Glomerular visceral epithelial cell (primary cell): ENCODE data around the gene MRAP.

ENCODE experiments used
- DNase-seq: peaks from one replicate; pipeline ENCODE4 v3.0.0-alpha.2; 2016; ENCODE audit errors: extremely low spot score

MRAP gene

GRCh38 chr21:32349333-32349944 is 50.8 kb downstream of the MRAP start:
- DNase-seq, result no peak

GRCh38 chr21:32350211-32350980 is 51.7 kb downstream of the MRAP start:
- DNase-seq, result no peak

- no peak for DNase-seq
Observed at GRCh38 chr21:32350981-32351380, 52.3 kb downstream of the MRAP start.

GRCh38 chr21:32351428-32351827 is 52.8 kb downstream of the MRAP start:
- DNase-seq, result no peak

GRCh38 chr21:32352526-32352925 is 53.9 kb downstream of the MRAP start:
- DNase-seq, result no peak

- DNase-seq, result no peak
Observed at GRCh38 chr21:32353002-32353711, 54.5 kb downstream of the MRAP start.

- no peak for DNase-seq
Observed at GRCh38 chr21:32356874-32357395, 58.3 kb downstream of the MRAP start.

GRCh38 chr21:32359719-32360260 is 61.1 kb downstream of the MRAP start:
- DNase-seq, result peak; percentile 11

GRCh38 chr21:32360401-32360975 is 61.8 kb downstream of the MRAP start:
- no peak for DNase-seq
